Activated CD4-positive, alpha-beta T cell treated with anti-CD3 and anti-CD28 coated beads for 36 hours (primary cell): ENCODE measurements around the gene INTS6. TPM values are rescaled to one million over a fixed set of nuclear protein-coding genes. Genes with fewer than 3 reads are reported as not detected.

Experiments
- ATAC-seq: fragments of 200-7000 bp; cut with Tn5 transposase; one replicate; pipeline ENCODE4 v1.10.0; 2021; ENCODE audit warnings: mild to moderate bottlenecking, moderate library complexity
- CTCF ChIA-PET: fragments of 350-600 bp; sonication (Branson Sonifier 250); formaldehyde crosslinking; loops from one replicate; lab custom pipeline; 2021; ENCODE audit warnings: antibody characterized with exemption; lab: Charles Lee
- POLR2A ChIA-PET: fragments of 350-600 bp; sonication (Branson Sonifier 250); formaldehyde crosslinking; loops from one replicate; lab custom pipeline; 2021; ENCODE audit warnings: antibody characterized with exemption, inconsistent platforms; lab: Charles Lee
- DNase-seq: peaks from one replicate; pipeline ENCODE4 v3.0.0-alpha.2; 2020
- H3K27ac Mint-ChIP-seq: one replicate; pipeline ENCODE4 v1.8.0; 2021; ENCODE audit warnings: mixed read lengths
- H3K27me3 Mint-ChIP-seq: one replicate; pipeline ENCODE4 v1.8.0; 2021; ENCODE audit warnings: mixed read lengths
- H3K36me3 Mint-ChIP-seq: one replicate; pipeline ENCODE4 v1.8.0; 2021; ENCODE audit warnings: low read depth, mixed read lengths
- H3K4me1 Mint-ChIP-seq: one replicate; pipeline ENCODE4 v1.8.0; 2021; ENCODE audit warnings: mixed read lengths
- H3K4me3 Mint-ChIP-seq: one replicate; pipeline ENCODE4 v1.8.0; 2021; ENCODE audit warnings: mild to moderate bottlenecking, moderate library complexity, mixed read lengths
- H3K9me3 Mint-ChIP-seq: one replicate; pipeline ENCODE4 v1.8.0; 2021; ENCODE audit warnings: low read depth, mixed read lengths
- intact Hi-C, 2 experiments: fragments of 100-400 bp; cut with DNase I in 1 of 2; cut with micrococcal nuclease in 1 of 2; formaldehyde crosslinking; loops; one replicate each; pipeline versions ENCODE4 v1.14.2 to v1.15.1; 2022 to 2024; cut with DNase I, micrococcal nuclease
- microRNA-seq: library from miRNA; unstranded; fragments of <30 nt; microRNA quantifications from one replicate; pipeline ENCODE4 v1.2.0, GENCODE V29; 2021; ENCODE audit warnings: borderline replicate concordance
- total RNA-seq, 2 experiments: library from RNA; stranded (reverse); gene quantifications; one replicate each; pipeline ENCODE4 v1.2.3, GENCODE V29; 2021

The INTS6 gene
- total RNA-seq, 2 experiments from 2014 or later: 47.9 to 50.3 TPM

GRCh38 chr13:51318876-51319275 lies 134.0 kb downstream of the INTS6 start:
- CTCF ChIA-PET: no interaction called here
- Mint-ChIP-seq H3K4me3 (no peak overlapping the region), H3K36me3 (no peaks in the 10 kb centered on the region), H3K27ac (no peak overlapping the region), H3K4me1 (no peaks in the 10 kb centered on the region), H3K9me3 (no peaks in the 10 kb centered on the region), H3K27me3 (no peaks in the 10 kb centered on the region)
- intact Hi-C loops: no loop called here
- ATAC-seq (no peak), DNase-seq (no peak)
- POLR2A ChIA-PET: no interaction called here

GRCh38 chr13:51318015-51318414 lies 134.8 kb downstream of the INTS6 start:
- H3K27me3 Mint-ChIP-seq: no peaks in the 10 kb centered on the region
- H3K27ac Mint-ChIP-seq: no peak overlapping the region
- H3K36me3 Mint-ChIP-seq: no peaks in the 10 kb centered on the region
- no peaks in the 10 kb centered on the region for H3K9me3 Mint-ChIP-seq
- DNase-seq (no peak), ATAC-seq (no peak)
- ChIA-PET CTCF (interaction anchor here (0.5 kb wide), 1 partner anchor 32 kb away, joined by 3 read pairs; no protein-coding TSS in a partner anchor), POLR2A (no interaction called here)
- intact Hi-C loops: no loop called here
- H3K4me1 Mint-ChIP-seq: no peaks in the 10 kb centered on the region
- no peak overlapping the region for H3K4me3 Mint-ChIP-seq

- H3K4me1 Mint-ChIP-seq: no peaks in the 10 kb centered on the region
- no peaks in the 10 kb centered on the region for H3K27me3 Mint-ChIP-seq
- POLR2A ChIA-PET: no interaction called here
- no peaks in the 10 kb centered on the region for H3K9me3 Mint-ChIP-seq
- CTCF ChIA-PET: no interaction called here
- ATAC-seq (no peak), DNase-seq (no peak)
- H3K36me3 Mint-ChIP-seq: no peaks in the 10 kb centered on the region
- no peak overlapping the region for H3K27ac Mint-ChIP-seq
- intact Hi-C loops: no loop called here
- H3K4me3 Mint-ChIP-seq: no peak overlapping the region
Observed at GRCh38 chr13:51317262-51317661, 135.6 kb downstream of the INTS6 start.

- no peaks in the 10 kb centered on the region for H3K4me1 Mint-ChIP-seq
- DNase-seq (no peak), ATAC-seq (no peak)
- intact Hi-C loops: no loop called here
- ChIA-PET CTCF (no interaction called here), POLR2A (no interaction called here)
- H3K9me3 Mint-ChIP-seq: no peaks in the 10 kb centered on the region
- H3K27ac Mint-ChIP-seq: no peak overlapping the region
- no peaks in the 10 kb centered on the region for H3K36me3 Mint-ChIP-seq
- peaks cover 2% of the 10 kb centered on the region for H3K27me3 Mint-ChIP-seq
- no peak overlapping the region for H3K4me3 Mint-ChIP-seq
Observed at GRCh38 chr13:51313619-51314018, 139.2 kb downstream of the INTS6 start.

- Mint-ChIP-seq H3K4me3 (no peak overlapping the region), H3K4me1 (no peaks in the 10 kb centered on the region), H3K27ac (no peak overlapping the region), H3K27me3 (peaks cover 4% of the 10 kb centered on the region), H3K36me3 (no peaks in the 10 kb centered on the region), H3K9me3 (no peaks in the 10 kb centered on the region)
- no peak for DNase-seq
- ATAC-seq: no peak
- POLR2A ChIA-PET: no interaction called here
- intact Hi-C loops: no loop called here
- CTCF ChIA-PET: interaction anchor here (1.0 to 1.4 kb wide), 2 partner anchors 22 to 30 kb away, joined by 3 read pairs; no protein-coding TSS in a partner anchor
Observed at GRCh38 chr13:51311957-51312520, 140.8 kb downstream of the INTS6 start.

Small RNA genes within 50 kb of the gene (microRNA-seq; reads per million reads assigned to microRNA genes)
- not detected for gene MIR5693

Other genes starting within 250 kb of the INTS6 start
- gene FAM124A, start 230.6 kb downstream of the INTS6 start, total RNA-seq: under 1 TPM; 0.16 to 0.25 TPM
- gene SERPINE3, start 113.3 kb downstream of the INTS6 start, total RNA-seq: not detected
- 1 to 10 TPM; 7.4 to 9.5 TPM for gene WDFY2, start 131.4 kb upstream of the INTS6 start, total RNA-seq